CD14-positive monocyte (primary cell): ENCODE results near the gene SOS1. TPM values are rescaled to one million over a fixed set of nuclear protein-coding genes. Genes with fewer than 3 reads are reported as not detected.

Experiments
- DNase-seq, 3 donors: peaks; one replicate each; pipeline ENCODE4 v3.0.0-alpha.2; 2011 to 2022
- H2AFZ ChIP-seq: 2 replicates; pipeline ENCODE4 v1.6.0; 2012; ENCODE audit warnings: mild to moderate bottlenecking, low read depth, low read length, inconsistent platforms; ENCODE audit not compliant: insufficient read depth, poor library complexity, severe bottlenecking
- H3K27ac ChIP-seq, 2 donors: 1 replicate in 1 of 2; 2 replicates in 1 of 2; pipeline ENCODE4 v1.5.1; 2012 to 2013; ENCODE audit warnings: low read length in 2 of 2, control low read depth in 1 of 2, inconsistent platforms in 1 of 2, low read depth in 1 of 2, mild to moderate bottlenecking in 1 of 2
- H3K27me3 ChIP-seq, 2 donors: one replicate each; pipeline versions ENCODE4 v1.6.0 to v1.6.1; 2011 to 2013; ENCODE audit warnings: low read length in 2 of 2; ENCODE audit not compliant: control insufficient read depth in 2 of 2, insufficient read depth in 2 of 2
- H3K36me3 ChIP-seq, 2 donors: replicated peaks in 1 of 2; 1 replicate in 1 of 2; 2 replicates in 1 of 2; pipeline versions ENCODE4 v1.5.1 to v1.6.1; 2012 to 2013; ENCODE audit warnings: low read length in 2 of 2, control low read depth in 1 of 2, inconsistent platforms in 1 of 2, mild to moderate bottlenecking in 1 of 2; ENCODE audit not compliant: insufficient read depth in 2 of 2, control insufficient read depth in 1 of 2
- H3K4me1 ChIP-seq, 2 donors: 1 replicate in 1 of 2; 2 replicates in 1 of 2; pipeline versions ENCODE4 v1.5.1 to v1.6.1; 2012 to 2013; ENCODE audit warnings: low read length in 2 of 2, control low read depth in 1 of 2, inconsistent platforms in 1 of 2, mild to moderate bottlenecking in 1 of 2, moderate library complexity in 1 of 2; ENCODE audit not compliant: insufficient read depth in 2 of 2, control insufficient read depth in 1 of 2
- H3K4me2 ChIP-seq: replicated peaks from 2 replicates; pipeline ENCODE3; 2012; ENCODE audit warnings: low read length, moderate library complexity, mild to moderate bottlenecking; ENCODE audit not compliant: poor library complexity, severe bottlenecking; ENCODE audit errors: extremely low read depth
- H3K4me3 ChIP-seq, 3 experiments: fragments of 200-600 bp in 1 of 3; sonication (generic) in 1 of 3; replicated peaks in 1 of 3; 1 replicate in 2 of 3; 2 replicates in 1 of 3; pipeline ENCODE4 v1.5.1; 2011 to 2013; ENCODE audit warnings: low read length in 3 of 3, mild to moderate bottlenecking in 3 of 3, control low read depth in 2 of 3, low read depth in 2 of 3, inconsistent platforms in 1 of 3, moderate library complexity in 1 of 3
- H3K79me2 ChIP-seq: 2 replicates; pipeline ENCODE4 v1.6.0; 2012; ENCODE audit warnings: mild to moderate bottlenecking, control low read depth, inconsistent platforms, low read length, moderate library complexity; ENCODE audit not compliant: insufficient read depth
- H3K9ac ChIP-seq: 2 replicates; pipeline ENCODE4 v1.6.0; 2017; ENCODE audit warnings: low read length, mild to moderate bottlenecking; ENCODE audit not compliant: insufficient read depth, poor library complexity, severe bottlenecking
- H3K9me3 ChIP-seq, 2 donors: replicated peaks in 1 of 2; 1 replicate in 1 of 2; 2 replicates in 1 of 2; pipeline versions ENCODE4 v1.5.1 to v1.6.1; 2012 to 2013; ENCODE audit warnings: low read length in 2 of 2, control low read depth in 1 of 2; ENCODE audit not compliant: control insufficient read depth in 1 of 2, insufficient read depth in 1 of 2
- H4K20me1 ChIP-seq: 2 replicates; pipeline ENCODE4 v1.6.0; 2012; ENCODE audit warnings: mild to moderate bottlenecking, low read length, control low read depth, moderate library complexity; ENCODE audit not compliant: insufficient read depth
- H3K27ac Mint-ChIP-seq, 7 donors: one replicate each; pipeline ENCODE4 v1.8.0; 2020; ENCODE audit warnings: mild to moderate bottlenecking in 7 of 7, mixed read lengths in 7 of 7, moderate library complexity in 6 of 7, inconsistent platforms in 2 of 7
- H3K27me3 Mint-ChIP-seq, 3 donors: one replicate each; pipeline ENCODE4 v1.8.0; 2021 to 2022; ENCODE audit warnings: low read depth in 3 of 3, mild to moderate bottlenecking in 3 of 3, mixed read lengths in 3 of 3, moderate library complexity in 3 of 3, inconsistent platforms in 1 of 3
- H3K36me3 Mint-ChIP-seq, 2 donors: one replicate each; pipeline ENCODE4 v1.8.0; 2020; ENCODE audit warnings: mixed read lengths in 2 of 2, inconsistent platforms in 1 of 2, mild to moderate bottlenecking in 1 of 2
- H3K4me1 Mint-ChIP-seq: one replicate; pipeline ENCODE4 v1.8.0; 2020; ENCODE audit warnings: mild to moderate bottlenecking, mixed read lengths
- H3K4me3 Mint-ChIP-seq, 2 donors: one replicate each; pipeline ENCODE4 v1.8.0; 2020; ENCODE audit warnings: mild to moderate bottlenecking in 2 of 2, mixed read lengths in 2 of 2, moderate library complexity in 1 of 2
- H3K9me3 Mint-ChIP-seq, 7 donors: one replicate each; pipeline ENCODE4 v1.8.0; 2020 to 2022; ENCODE audit warnings: mixed read lengths in 7 of 7, mild to moderate bottlenecking in 6 of 7, moderate library complexity in 6 of 7, inconsistent platforms in 2 of 7
- WGBS: methylation state at CpG from one replicate; pipeline ENCODE4 v1.1.5; 2013; ENCODE audit warnings: missing lambda C conversion rate; ENCODE audit not compliant: insufficient coverage; 5-methylcytosine and 5-hydroxymethylcytosine counted together
- intact Hi-C, 2 donors: fragments of 100-400 bp; cut with micrococcal nuclease; formaldehyde crosslinking; loops; one replicate each; pipeline versions ENCODE4 v1.15.0 to v1.15.1; 2023
- polyA plus RNA-seq, 3 donors: library from polyadenylated mRNA; depleted of rRNA in 1 of 3; unstranded in 2 of 3; stranded (reverse) in 1 of 3; fragments of 300-500 nt in 2 of 3; fragments of >200 nt in 1 of 3; fragmentation: Illumina TruSeq in 2 of 3; gene quantifications; 1 replicate in 2 of 3; 2 replicates in 1 of 3; pipeline ENCODE4 v1.2.3, GENCODE V29; 2012 to 2021
- TF ChIP-seq, protein P1 (sequence below): fragments of 200-600 bp; IDR thresholded peaks from one replicate; pipeline ENCODE4 v1.8.0; 2022; ENCODE audit warnings: antibody characterized with exemption, mild to moderate bottlenecking

Gene SOS1
- polyA plus RNA-seq, 3 donors, result 5.3 to 15.6 (median 7.7) TPM

DNA sequence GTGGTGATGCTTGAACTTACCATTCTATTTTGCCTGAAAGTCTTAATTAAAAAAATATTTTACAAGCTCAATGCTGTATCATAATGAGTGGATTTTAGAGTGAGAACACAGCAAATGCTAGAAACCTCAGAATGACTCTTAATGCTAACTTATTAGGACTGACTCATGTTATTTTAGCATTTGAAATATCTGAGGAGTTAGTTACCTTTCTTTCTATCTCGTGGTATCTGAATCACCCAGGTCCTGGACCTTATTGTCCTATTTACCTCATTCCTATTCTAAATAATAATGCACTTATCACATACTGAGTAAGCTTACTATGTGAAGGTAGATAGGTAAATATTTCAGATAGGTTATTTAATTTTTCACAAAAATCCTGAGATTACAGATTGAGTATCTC is 70.7 kb downstream of the SOS1 start:
- Histone ChIP-seq H3K9me3 (no peaks in the 10 kb centered on the region), H3K79me2 (no peaks in the 10 kb centered on the region), H2AFZ (no peak overlapping the region), H3K4me3 (no peak overlapping the region), H3K27me3 (no peaks in the 10 kb centered on the region), H3K9ac (no peak overlapping the region), H3K4me2 (no peak overlapping the region), H3K36me3 (peaks cover 51 to 81% of the 10 kb centered on the region in 2 donors), H3K27ac (no peak overlapping the region), H3K4me1 (no peaks in the 10 kb centered on the region), H4K20me1 (no peaks in the 10 kb centered on the region)
- Mint-ChIP-seq H3K9me3 (peaks cover 0 to 3% (median 0%) of the 10 kb centered on the region in 7 donors), H3K27ac (no peak overlapping the region), H3K4me3 (no peak overlapping the region), H3K36me3 (peaks cover 52 to 64% of the 10 kb centered on the region in 2 donors), H3K27me3 (no peaks in the 10 kb centered on the region), H3K4me1 (no peaks in the 10 kb centered on the region)
- intact Hi-C loops, result no loop called here
- TF ChIP-seq, protein P1, sequence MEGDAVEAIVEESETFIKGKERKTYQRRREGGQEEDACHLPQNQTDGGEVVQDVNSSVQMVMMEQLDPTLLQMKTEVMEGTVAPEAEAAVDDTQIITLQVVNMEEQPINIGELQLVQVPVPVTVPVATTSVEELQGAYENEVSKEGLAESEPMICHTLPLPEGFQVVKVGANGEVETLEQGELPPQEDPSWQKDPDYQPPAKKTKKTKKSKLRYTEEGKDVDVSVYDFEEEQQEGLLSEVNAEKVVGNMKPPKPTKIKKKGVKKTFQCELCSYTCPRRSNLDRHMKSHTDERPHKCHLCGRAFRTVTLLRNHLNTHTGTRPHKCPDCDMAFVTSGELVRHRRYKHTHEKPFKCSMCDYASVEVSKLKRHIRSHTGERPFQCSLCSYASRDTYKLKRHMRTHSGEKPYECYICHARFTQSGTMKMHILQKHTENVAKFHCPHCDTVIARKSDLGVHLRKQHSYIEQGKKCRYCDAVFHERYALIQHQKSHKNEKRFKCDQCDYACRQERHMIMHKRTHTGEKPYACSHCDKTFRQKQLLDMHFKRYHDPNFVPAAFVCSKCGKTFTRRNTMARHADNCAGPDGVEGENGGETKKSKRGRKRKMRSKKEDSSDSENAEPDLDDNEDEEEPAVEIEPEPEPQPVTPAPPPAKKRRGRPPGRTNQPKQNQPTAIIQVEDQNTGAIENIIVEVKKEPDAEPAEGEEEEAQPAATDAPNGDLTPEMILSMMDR, result no peak
- DNase-seq, result no peak
- no CpG with 5 or more reads among the region's 1 CpG for WGBS

DNA sequence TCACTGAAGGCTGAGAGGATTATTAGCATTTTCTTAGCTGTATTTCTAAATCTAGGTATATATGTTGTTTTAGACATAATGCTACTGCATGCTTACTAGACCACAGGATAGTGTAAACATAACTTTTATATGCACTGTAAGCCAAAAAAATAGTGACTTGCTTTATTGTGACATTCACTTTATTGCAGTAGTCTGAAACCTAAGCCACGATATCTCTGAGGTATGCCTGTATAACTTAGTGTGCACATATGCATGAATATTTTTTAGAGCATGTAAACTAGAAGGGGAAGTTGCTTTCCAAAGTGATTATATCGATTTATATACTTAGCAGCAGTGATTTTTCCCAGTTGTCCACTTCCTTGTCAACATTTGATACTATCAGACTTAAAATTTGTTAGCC is 81.8 kb downstream of the SOS1 start:
- Mint-ChIP-seq H3K9me3 (no peaks in the 10 kb centered on the region), H3K4me1 (peaks cover 5% of the 10 kb centered on the region), H3K36me3 (peaks cover 24 to 33% of the 10 kb centered on the region in 2 donors), H3K4me3 (no peak overlapping the region), H3K27ac (no peak overlapping the region), H3K27me3 (no peaks in the 10 kb centered on the region)
- Histone ChIP-seq H3K27me3 (no peaks in the 10 kb centered on the region), H3K79me2 (no peaks in the 10 kb centered on the region), H3K9ac (no peak overlapping the region), H2AFZ (no peak overlapping the region), H3K36me3 (peaks cover 9 to 19% of the 10 kb centered on the region in 2 donors), H3K9me3 (no peaks in the 10 kb centered on the region), H3K4me1 (no peaks in the 10 kb centered on the region), H3K27ac (no peak overlapping the region), H3K4me3 (no peak overlapping the region), H4K20me1 (no peaks in the 10 kb centered on the region), H3K4me2 (no peak overlapping the region)
- TF ChIP-seq, protein P1, result no peak
- no peak for DNase-seq
- 100% methylated on average over 1 of the region's 2 CpGs for WGBS
- intact Hi-C loops, result no loop called here
